HCT116 (cell line): Measurements from ENCODE around the gene PPP2R3C. TPM values are rescaled to one million over a fixed set of nuclear protein-coding genes. Genes with fewer than 3 reads are reported as not detected.

Experiments
- ATAC-seq: fragments of 200-7000 bp; cut with Tn5 transposase; 2 replicates; pipeline ENCODE4 v1.9.1; 2020; ENCODE audit warnings: mild to moderate bottlenecking, moderate library complexity
- BruUV-seq: library from RNA; stranded (reverse); fragments of 400-500 nt; replicated peaks from 2 replicates; lab custom pipeline; 2021; lab: Mats Ljungman, UMichigan
- CTCF ChIA-PET: fragments of 300-600 bp; sonication (Branson Sonifier 250); formaldehyde crosslinking; loops from one replicate; lab custom pipeline; 2021; ENCODE audit warnings: antibody characterized with exemption; lab: Charles Lee
- POLR2A ChIA-PET: fragments of 300-600, 350-600 bp; sonication (Branson Sonifier 250); formaldehyde crosslinking; loops from one replicate; lab custom pipeline; 2021; ENCODE audit warnings: antibody characterized with exemption; lab: Charles Lee
- RAD21 ChIA-PET, 2 experiments: fragments of 300-600 bp; sonication (Branson Sonifier 250); formaldehyde crosslinking; loops; one replicate each; lab custom pipeline; 2023; ENCODE audit warnings: low total read pairs in 2 of 2; ENCODE audit not compliant: uncharacterized antibody in 2 of 2, unreplicated experiment in 2 of 2, low non-redundant PET in 1 of 2; lab: Charles Lee
- DNase-seq: peaks from one replicate; pipeline ENCODE4 v3.0.0-alpha.2; 2010; ENCODE audit warnings: low read depth, low spot score
- H2AFZ ChIP-seq: fragments of 200-600 bp; shearing (Covaris generic), sonication (generic); 2 replicates; pipeline ENCODE4 v1.6.1; 2017; ENCODE audit warnings: low read depth, mixed run types, mixed read lengths, antibody characterized with exemption, low read length; ENCODE audit not compliant: poor library complexity, severe bottlenecking
- H3K27ac ChIP-seq: 2 replicates; pipeline ENCODE4 v1.5.1; 2012; ENCODE audit warnings: low read depth, low read length
- H3K27me3 ChIP-seq: fragments of 200-600 bp; sonication (generic); 2 replicates; pipeline ENCODE4 v1.6.1; 2016; ENCODE audit warnings: mixed run types, low read length, mixed read lengths; ENCODE audit not compliant: insufficient read depth
- H3K36me3 ChIP-seq, 2 experiments: fragments of 200-500 bp in 1 of 2; fragments of 200-600 bp in 1 of 2; sonication (Bioruptor generic) in 1 of 2; sonication (generic) in 1 of 2; 2 replicates each; pipeline versions ENCODE4 v1.5.1 to v1.6.1; 2014 to 2016; ENCODE audit warnings: low read length in 2 of 2, inconsistent platforms in 1 of 2, mixed read lengths in 1 of 2, mixed run types in 1 of 2; ENCODE audit not compliant: insufficient read depth in 2 of 2, control insufficient read depth in 1 of 2
- H3K4me1 ChIP-seq, 2 experiments: fragments of 200-600 bp in 1 of 2; sonication (generic) in 1 of 2; 2 replicates each; pipeline versions ENCODE4 v1.5.1 to v1.6.1; 2012 to 2017; ENCODE audit warnings: low read length in 2 of 2, inconsistent platforms in 1 of 2, mild to moderate bottlenecking in 1 of 2, mixed read lengths in 1 of 2, mixed run types in 1 of 2, moderate library complexity in 1 of 2; ENCODE audit not compliant: insufficient read depth in 2 of 2, control insufficient read depth in 1 of 2
- H3K4me2 ChIP-seq: fragments of 200-600 bp; sonication (generic); 2 replicates; pipeline ENCODE4 v1.6.1; 2017; ENCODE audit warnings: mixed run types, low read length, mixed read lengths
- H3K4me3 ChIP-seq, 2 experiments: fragments of 200-600 bp in 1 of 2; sonication (generic) in 1 of 2; replicated peaks in 1 of 2; 2 replicates each; pipeline ENCODE4 v1.5.1; 2011 to 2016; ENCODE audit warnings: low read length in 2 of 2, control low read depth in 1 of 2, low read depth in 1 of 2, mild to moderate bottlenecking in 1 of 2, mixed read lengths in 1 of 2, mixed run types in 1 of 2
- H3K79me2 ChIP-seq: fragments of 200-600 bp; sonication (generic); 2 replicates; pipeline ENCODE4 v1.6.1; 2017; ENCODE audit warnings: mild to moderate bottlenecking, mixed run types, low read length, moderate library complexity, mixed read lengths; ENCODE audit not compliant: insufficient read depth
- H3K9ac ChIP-seq: fragments of 200-600 bp; sonication (generic); 2 replicates; pipeline ENCODE4 v1.6.1; 2016; ENCODE audit warnings: low read length, mixed read lengths
- H3K9me2 ChIP-seq: fragments of 200-600 bp; sonication (generic), shearing (Covaris generic); 2 replicates; pipeline ENCODE4 v1.6.1; 2017; ENCODE audit warnings: mixed run types, mild to moderate bottlenecking, moderate library complexity; ENCODE audit not compliant: insufficient read depth
- H3K9me3 ChIP-seq, 2 experiments: fragments of 200-500 bp in 1 of 2; fragments of 200-600 bp in 1 of 2; sonication (Bioruptor generic) in 1 of 2; sonication (generic) in 1 of 2; 2 replicates each; pipeline ENCODE4 v1.6.1; 2014 to 2017; ENCODE audit warnings: low read length in 2 of 2, mixed read lengths in 2 of 2, inconsistent platforms in 1 of 2, low read depth in 1 of 2, mild to moderate bottlenecking in 1 of 2, mixed run types in 1 of 2, moderate library complexity in 1 of 2; ENCODE audit not compliant: control insufficient read depth in 1 of 2, insufficient read depth in 1 of 2
- H4K20me1 ChIP-seq: fragments of 200-600 bp; sonication (generic), shearing (Covaris generic); 2 replicates; pipeline ENCODE4 v1.6.1; 2017; ENCODE audit warnings: mixed run types, mild to moderate bottlenecking, moderate library complexity; ENCODE audit not compliant: insufficient read depth
- EGR1 ChIP-seq: IDR thresholded peaks from 2 replicates; pipeline ENCODE4 v1.6.1; 2012; ENCODE audit warnings: low read depth
- ELF1 ChIP-seq: IDR thresholded peaks from 2 replicates; pipeline ENCODE4 v1.6.1; 2012; ENCODE audit warnings: low read depth, borderline replicate concordance
- EZH2phosphoT487 ChIP-seq: fragments of 200-600 bp; IDR thresholded peaks from 2 replicates; pipeline ENCODE4 v1.6.1; 2018; ENCODE audit warnings: antibody characterized with exemption, borderline replicate concordance
- FOSL1 ChIP-seq: IDR thresholded peaks from 2 replicates; pipeline ENCODE4 v1.6.1; 2012; ENCODE audit warnings: low read depth
- JUND ChIP-seq: IDR thresholded peaks from 2 replicates; pipeline ENCODE4 v1.6.1; 2012
- POLR2A ChIP-seq: IDR thresholded peaks from 2 replicates; pipeline ENCODE4 v1.7.0; 2011; ENCODE audit warnings: borderline replicate concordance; ENCODE audit not compliant: insufficient read depth, insufficient read length; ENCODE audit errors: extremely low read depth
- POLR2AphosphoS5 ChIP-seq: IDR thresholded peaks from 2 replicates; pipeline ENCODE4 v1.6.1; 2011; ENCODE audit warnings: mild to moderate bottlenecking, low read depth, low read length, moderate library complexity
- RAD21 ChIP-seq: IDR thresholded peaks from 2 replicates; pipeline ENCODE4 v1.6.1; 2012; ENCODE audit warnings: low read depth, mild to moderate bottlenecking
- REST ChIP-seq: IDR thresholded peaks from 2 replicates; pipeline ENCODE4 v1.6.1; 2012; ENCODE audit warnings: low read depth
- SP1 ChIP-seq: IDR thresholded peaks from 2 replicates; pipeline ENCODE4 v1.6.1; 2012; ENCODE audit warnings: low read depth
- SRF ChIP-seq: IDR thresholded peaks from 2 replicates; pipeline ENCODE4 v1.6.1; 2012; ENCODE audit warnings: low read depth
- TCF7L2 ChIP-seq: IDR thresholded peaks from 2 replicates; pipeline ENCODE4 v1.7.0; 2011; ENCODE audit warnings: borderline replicate concordance, inconsistent platforms; ENCODE audit not compliant: insufficient read depth, insufficient read length; ENCODE audit errors: extremely low read depth
- YY1 ChIP-seq: IDR thresholded peaks from 2 replicates; pipeline ENCODE4 v1.6.1; 2011; ENCODE audit warnings: low read length, low read depth, moderate library complexity, mild to moderate bottlenecking; ENCODE audit not compliant: insufficient replicate concordance; ENCODE audit errors: extremely low read depth
- intact Hi-C: fragments of 100-400 bp; cut with micrococcal nuclease; formaldehyde crosslinking; loops from 2 replicates; pipeline ENCODE4 v1.10.0; 2022
- total RNA-seq: library from RNA; stranded (reverse); gene quantifications from one replicate; pipeline ENCODE4 v1.2.1, GENCODE V29; 2021; ENCODE audit not compliant: unreplicated experiment
- TF ChIP-seq, protein P1 (sequence below): IDR thresholded peaks from 2 replicates; pipeline ENCODE4 v1.6.1; 2012

PPP2R3C gene
- total RNA-seq, 1 experiment from 2014 or later: 14.1 TPM

- no peaks in the 10 kb centered on the region for H3K36me3 ChIP-seq
- TF ChIP-seq POLR2A: peak; percentile 15
- TF ChIP-seq YY1: no peak
- no peaks in the 10 kb centered on the region for H3K9me2 ChIP-seq
- RAD21 ChIA-PET: no interaction called here
- H2AFZ ChIP-seq: peak overlapping the region; percentile 57
- H3K27me3 ChIP-seq: no peaks in the 10 kb centered on the region
- DNase-seq (no peak), ATAC-seq (peak; percentile 41)
- BruUV-seq: TSS peak; percentile 66
- peak overlapping the region; percentile 81 to 91 for H3K4me3 ChIP-seq
- POLR2A ChIA-PET: interaction anchor here (1.0 to 1.2 kb wide), 2 partner anchors 142 to 281 kb away, joined by 3 to 4 read pairs; partner anchors contain the start of gene NFKBIA
- H3K9me3 ChIP-seq: no peaks in the 10 kb centered on the region
- H3K4me1 ChIP-seq: peaks cover 6 to 23% of the 10 kb centered on the region in 2 experiments
- CTCF ChIA-PET: interaction anchor here (1.3 kb wide), 1 partner anchor 37 kb away, joined by 3 read pairs; no protein-coding TSS in a partner anchor
- H3K9ac ChIP-seq: peak overlapping the region; percentile 82
- peak overlapping the region; percentile 91 for H3K27ac ChIP-seq
- intact Hi-C loops: loop anchor here (10.0 kb wide), 1 partner anchor 692 kb away; no protein-coding TSS in a partner anchor
- H3K4me2 ChIP-seq: peak overlapping the region; percentile 82
- H4K20me1 ChIP-seq: no peaks in the 10 kb centered on the region
- peaks cover 11% of the 10 kb centered on the region for H3K79me2 ChIP-seq
These were observed 1.1 kb upstream of the PPP2R3C start for GRCh38 chr14:35122696-35123387.

DNA sequence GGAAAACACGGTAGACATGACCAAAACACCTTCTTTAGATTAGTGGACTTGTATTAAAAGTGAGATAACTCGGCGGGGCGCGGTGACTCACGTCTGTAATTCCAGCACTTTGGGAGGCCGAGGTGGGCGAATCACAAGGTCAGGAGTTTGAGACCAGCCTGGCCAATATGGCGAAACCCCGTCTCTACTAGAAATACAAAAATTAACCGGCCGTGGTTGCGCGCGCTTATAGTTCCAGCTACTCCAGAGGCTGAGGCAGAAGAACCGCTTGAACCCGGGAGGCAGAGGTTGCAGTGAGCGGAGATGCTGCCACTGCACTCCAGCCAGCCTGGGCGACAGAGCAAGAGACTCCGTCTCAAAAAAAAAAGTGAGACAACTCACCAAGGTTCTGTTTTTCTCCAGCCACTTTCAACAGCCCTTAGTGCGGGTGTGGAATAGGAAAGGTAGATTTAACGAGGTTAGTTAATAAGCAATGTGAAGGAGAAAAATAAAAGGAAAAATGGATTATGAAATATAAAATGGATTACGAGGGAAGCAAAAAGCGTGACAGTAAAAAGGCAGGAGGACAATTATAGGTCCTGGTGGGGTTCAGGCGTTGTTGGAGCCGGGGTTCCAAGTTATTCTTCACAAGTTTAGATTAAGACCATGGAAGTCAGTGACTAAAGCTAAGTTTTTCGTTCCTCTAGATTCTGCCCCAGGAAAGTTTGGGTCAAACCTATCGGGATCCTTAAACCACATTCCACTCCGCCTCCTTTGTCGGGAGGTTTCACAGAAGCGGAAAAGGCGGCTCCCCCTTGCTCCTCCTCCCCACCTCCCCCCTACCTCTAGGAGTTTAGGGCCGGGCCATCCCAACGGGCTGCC, 534 bp downstream of the PPP2R3C start:
- H2AFZ ChIP-seq: peak overlapping the region; percentile 24
- H3K79me2 ChIP-seq: peaks cover 11% of the 10 kb centered on the region
- H3K9ac ChIP-seq: peak overlapping the region; percentile 82
- intact Hi-C loops: loop anchor here (2.0 to 10.0 kb wide), 2 partner anchors 138 to 694 kb away; partner anchors contain the start of gene SRP54
- ChIA-PET CTCF (interaction anchor here (1.3 kb wide), 1 partner anchor 38 kb away, joined by 3 read pairs; no protein-coding TSS in a partner anchor), RAD21 (no interaction called here), POLR2A (interaction anchor here (0.7 to 1.2 kb wide), 4 partner anchors 39 to 283 kb away, joined by 3 to 4 read pairs (median 3); partner anchors contain the start of genes FAM177A1, NFKBIA and SRP54)
- no peaks in the 10 kb centered on the region for H3K27me3 ChIP-seq
- DNase-seq (no peak), ATAC-seq (peak; percentile 84; the same call in 1 of the 2 replicates)
- H4K20me1 ChIP-seq: no peaks in the 10 kb centered on the region
- H3K9me2 ChIP-seq: no peaks in the 10 kb centered on the region
- peaks cover 6 to 23% of the 10 kb centered on the region in 2 experiments for H3K4me1 ChIP-seq
- BruUV-seq: TSS peak; percentile 77
- no peaks in the 10 kb centered on the region for H3K9me3 ChIP-seq
- no peaks in the 10 kb centered on the region for H3K36me3 ChIP-seq
- H3K27ac ChIP-seq: peak overlapping the region; percentile 91
- peak overlapping the region; percentile 82 for H3K4me2 ChIP-seq
- H3K4me3 ChIP-seq: peak overlapping the region; percentile 81 to 91
- TF ChIP-seq SP1 (no peak), TCF7L2 (peak; percentile 39), ELF1 (no peak), REST (no peak), SRF (no peak), POLR2A (peak; percentile 38), POLR2AphosphoS5 (peak; percentile 81; the same call in 1 of the 2 replicates), EGR1 (no peak), RAD21 (no peak), EZH2phosphoT487 (no peak), FOSL1 (no peak), JUND (no peak)
- TF ChIP-seq, protein P1, sequence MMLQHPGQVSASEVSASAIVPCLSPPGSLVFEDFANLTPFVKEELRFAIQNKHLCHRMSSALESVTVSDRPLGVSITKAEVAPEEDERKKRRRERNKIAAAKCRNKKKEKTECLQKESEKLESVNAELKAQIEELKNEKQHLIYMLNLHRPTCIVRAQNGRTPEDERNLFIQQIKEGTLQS: no peak
